ENCODE results near the gene MRPL51. TPM values are rescaled to one million over a fixed set of nuclear protein-coding genes. Genes with fewer than 3 reads are reported as not detected.
A peak's percentile ranks its signal among the peaks of the same experiment; 100 is the strongest.

MRPL51 gene
- total and polyA plus RNA-seq, 2 donors (not counting 3 experiments of a cell fraction or from before 2014, with no cell fraction given) = 147 to 273 TPM

DNA sequence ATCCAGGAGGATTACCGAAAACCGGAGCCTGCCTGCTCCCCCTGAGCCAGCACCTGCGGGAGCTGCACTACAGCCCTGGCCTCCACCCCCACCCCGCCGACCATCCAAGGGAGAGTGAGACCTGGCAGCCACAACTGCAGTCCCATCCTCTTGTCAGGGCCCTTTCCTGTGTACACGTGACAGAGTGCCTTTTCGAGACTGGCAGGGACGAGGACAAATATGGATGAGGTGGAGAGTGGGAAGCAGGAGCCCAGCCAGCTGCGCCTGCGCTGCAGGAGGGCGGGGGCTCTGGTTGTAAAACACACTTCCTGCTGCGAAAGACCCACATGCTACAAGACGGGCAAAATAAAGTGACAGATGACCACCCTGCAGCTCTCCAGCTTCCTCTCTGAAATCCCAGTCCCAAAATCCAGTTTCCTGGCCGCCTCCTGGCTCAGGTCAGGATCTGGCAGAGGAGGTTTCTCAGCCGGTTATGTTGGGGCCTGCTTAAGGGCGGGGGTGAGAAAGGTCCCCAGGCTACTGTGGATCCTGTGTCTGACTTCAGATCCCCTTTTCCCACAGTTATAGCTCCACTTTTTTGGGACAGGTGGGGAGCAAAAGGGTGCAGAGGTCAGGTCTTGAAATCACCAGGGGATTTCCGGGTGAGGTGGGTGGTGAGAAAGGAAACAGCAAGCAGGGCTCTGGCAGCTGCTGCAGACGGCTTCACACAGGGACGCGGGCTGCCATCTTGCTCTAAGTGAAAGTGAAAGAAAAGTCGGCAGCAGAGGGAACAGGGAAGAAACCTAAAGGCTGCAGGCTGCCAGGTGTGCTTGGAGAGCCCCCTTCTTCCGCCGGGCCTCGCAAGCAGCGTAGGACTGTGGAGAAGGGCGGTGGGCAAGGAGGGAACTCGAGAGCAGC, 41.5 kb downstream of the MRPL51 start, which contains the start of gene TAPBPL:
TAPBPL (plus strand) TSS at position 695 of the 897 bp plus-strand sequence. CDS start 207 bp downstream, outside the sequence.
- intact Hi-C loops (cut with micrococcal nuclease) = loop anchor here (1.0 kb wide), 3 partner anchors 21 to 128 kb away; partner anchors contain the start of gene LTBR
- H2AFZ ChIP-seq (ENCODE audit: low read depth, low read length) = peak within 1 kb of the TSS; percentile 79
- peak within 1 kb of the TSS; percentile 62 for H3K4me2 ChIP-seq (ENCODE audit: insufficient read depth, low read length)
- peaks cover 27% of the 10 kb centered on the region for H3K4me1 ChIP-seq (ENCODE audit: control insufficient read depth, extremely low read depth, insufficient read depth, low read length)
- BruUV-seq (replicated peaks) = no TSS peak
- peak within 1 kb of the TSS; percentile 62 for H3K27ac ChIP-seq (ENCODE audit: insufficient read depth, low read depth, low read length)
- no peaks in the 10 kb centered on the region for H3K9me3 ChIP-seq (replicated peaks; ENCODE audit: control insufficient read depth, insufficient read depth, low read length)
- H4K20me1 ChIP-seq (replicated peaks; ENCODE audit: control insufficient read depth, extremely low read depth, insufficient read depth, low read length) = no peaks in the 10 kb centered on the region
- peak within 1 kb of the TSS; percentile 6 to 51 (median 31) for H3K4me3 ChIP-seq (replicated peaks in 1 of 3; ENCODE audit: insufficient read depth in 1 of 3, low read depth in 1 of 3, low read length in 3 of 3)
- dilution Hi-C loops (cut with MboI; ENCODE audit: extremely low pct_ligation_motif_present, low sequenced_read_pairs) = no loop called here
- ChIA-PET POLR2A (interaction anchor here (0.6 to 1.2 kb wide), 4 partner anchors 14 to 634 kb away, joined by 3 to 5 read pairs (median 5); partner anchors contain the start of gene VAMP1), CTCF (interaction anchor here (0.7 to 3.0 kb wide), 7 partner anchors 8 to 154 kb away, joined by 3 to 25 read pairs (median 5); no protein-coding TSS in a partner anchor)
- peak within 1 kb of the TSS; percentile 49 for H3K9ac ChIP-seq (replicated peaks; ENCODE audit: extremely low read depth, insufficient read depth, low read length)
- no peaks in the 10 kb centered on the region for H3K36me3 ChIP-seq (ENCODE audit: control insufficient read depth in 2 of 2, extremely low read depth in 1 of 2, insufficient read depth in 2 of 2, low read length in 2 of 2)
- no peaks in the 10 kb centered on the region for H3K79me2 ChIP-seq (ENCODE audit: control insufficient read depth, insufficient read depth, low read length)
- TF ChIP-seq POLR2AphosphoS5 (IDR thresholded peaks at IDR 0.05; ENCODE audit: insufficient read depth, low read depth, low read length) (peak; percentile 57), POLR2A (IDR thresholded peaks at IDR 0.05; ENCODE audit: low read depth, low read length) (peak; percentile 41)
- TF ChIP-seq, protein P1, sequence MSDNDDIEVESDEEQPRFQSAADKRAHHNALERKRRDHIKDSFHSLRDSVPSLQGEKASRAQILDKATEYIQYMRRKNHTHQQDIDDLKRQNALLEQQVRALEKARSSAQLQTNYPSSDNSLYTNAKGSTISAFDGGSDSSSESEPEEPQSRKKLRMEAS (IDR thresholded peaks at IDR 0.05; ENCODE audit: insufficient read depth, insufficient read length) = peak; percentile 46
- TF ChIP-seq, protein P2, sequence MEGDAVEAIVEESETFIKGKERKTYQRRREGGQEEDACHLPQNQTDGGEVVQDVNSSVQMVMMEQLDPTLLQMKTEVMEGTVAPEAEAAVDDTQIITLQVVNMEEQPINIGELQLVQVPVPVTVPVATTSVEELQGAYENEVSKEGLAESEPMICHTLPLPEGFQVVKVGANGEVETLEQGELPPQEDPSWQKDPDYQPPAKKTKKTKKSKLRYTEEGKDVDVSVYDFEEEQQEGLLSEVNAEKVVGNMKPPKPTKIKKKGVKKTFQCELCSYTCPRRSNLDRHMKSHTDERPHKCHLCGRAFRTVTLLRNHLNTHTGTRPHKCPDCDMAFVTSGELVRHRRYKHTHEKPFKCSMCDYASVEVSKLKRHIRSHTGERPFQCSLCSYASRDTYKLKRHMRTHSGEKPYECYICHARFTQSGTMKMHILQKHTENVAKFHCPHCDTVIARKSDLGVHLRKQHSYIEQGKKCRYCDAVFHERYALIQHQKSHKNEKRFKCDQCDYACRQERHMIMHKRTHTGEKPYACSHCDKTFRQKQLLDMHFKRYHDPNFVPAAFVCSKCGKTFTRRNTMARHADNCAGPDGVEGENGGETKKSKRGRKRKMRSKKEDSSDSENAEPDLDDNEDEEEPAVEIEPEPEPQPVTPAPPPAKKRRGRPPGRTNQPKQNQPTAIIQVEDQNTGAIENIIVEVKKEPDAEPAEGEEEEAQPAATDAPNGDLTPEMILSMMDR (IDR thresholded peaks at IDR 0.05; ENCODE audit: extremely low read depth in 1 of 2, insufficient read depth in 1 of 2, low read depth in 1 of 2, low read length in 2 of 2) = no peak
- no peaks in the 10 kb centered on the region for H3K27me3 ChIP-seq (ENCODE audit: control insufficient read depth in 2 of 2, insufficient read depth in 2 of 2, low read length in 2 of 2)
- FAIRE-seq (peak; percentile 96), DNase-seq (ENCODE audit: low read depth, low spot score) (peak; percentile 89)
- H3K9me1 ChIP-seq (replicated peaks; ENCODE audit: control insufficient read depth, extremely low read depth, insufficient read depth, low read length) = no peaks in the 10 kb centered on the region

Data from endothelial cell of umbilical vein (primary cell).